ENCODE data around the gene ABL1. TPM values are rescaled to one million over a fixed set of nuclear protein-coding genes. Genes with fewer than 3 reads are reported as not detected.

Gene ABL1
- total RNA-seq, 1 donor from 2014 or later = 113 TPM

DNA sequence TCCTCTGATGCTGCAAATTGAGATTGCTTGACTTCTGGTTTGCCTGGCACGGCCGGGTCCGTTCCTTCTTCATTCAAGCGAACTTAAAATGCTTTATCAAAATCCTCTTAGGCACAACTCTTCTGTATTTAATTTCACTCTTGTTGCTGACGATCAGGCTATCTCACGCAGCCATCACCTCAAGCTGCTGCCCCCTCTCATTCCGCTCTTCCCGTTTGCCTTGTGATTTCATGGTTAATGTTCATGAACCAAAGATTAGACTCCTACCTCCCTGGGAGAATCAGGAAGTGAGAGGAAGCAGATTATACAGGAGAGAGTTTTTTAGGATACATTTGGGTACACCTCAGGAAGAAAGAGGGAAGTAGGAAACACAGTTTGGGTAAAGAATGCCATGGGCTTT, 38.9 kb downstream of the ABL1 start:
- Histone ChIP-seq H3K79me2 (ENCODE audit: insufficient read depth, low read length) (peaks cover 64% of the 10 kb centered on the region), H3K27me3 (ENCODE audit: insufficient read depth, low read length) (no peaks in the 10 kb centered on the region), H2AFZ (ENCODE audit: low read depth, low read length) (no peak overlapping the region), H3K4me3 (ENCODE audit: insufficient read depth, low read depth, low read length) (no peak overlapping the region), H3K9ac (ENCODE audit: low read length) (no peak overlapping the region), H3K9me3 (ENCODE audit: insufficient read depth, low read depth, low read length) (no peaks in the 10 kb centered on the region), H3K27ac (ENCODE audit: low read depth, low read length) (no peak overlapping the region), H3K36me3 (ENCODE audit: insufficient read depth, low read length) (peaks cover 56% of the 10 kb centered on the region), H3K4me2 (ENCODE audit: low read length) (no peak overlapping the region), H3K4me1 (ENCODE audit: insufficient read depth, low read length) (peaks cover 19% of the 10 kb centered on the region), H4K20me1 (ENCODE audit: insufficient read depth, low read length) (peaks cover 85% of the 10 kb centered on the region)
- no peak overlapping the region for H3K4me3 Mint-ChIP-seq (ENCODE audit: unreplicated experiment)
- peaks cover 10% of the 10 kb centered on the region for H3K4me1 Mint-ChIP-seq (ENCODE audit: low read depth, unreplicated experiment)
- H3K9me3 Mint-ChIP-seq (ENCODE audit: unreplicated experiment) = no peaks in the 10 kb centered on the region
- H3K27me3 Mint-ChIP-seq (ENCODE audit: low read depth, unreplicated experiment) = no peaks in the 10 kb centered on the region
- DNase-seq (ENCODE audit: low read depth) (no peak), FAIRE-seq (no peak)
- H3K27ac Mint-ChIP-seq (ENCODE audit: unreplicated experiment) = no peak overlapping the region
- H3K36me3 Mint-ChIP-seq (ENCODE audit: low read depth, unreplicated experiment) = peaks cover 23% of the 10 kb centered on the region
- TF ChIP-seq, protein P1, sequence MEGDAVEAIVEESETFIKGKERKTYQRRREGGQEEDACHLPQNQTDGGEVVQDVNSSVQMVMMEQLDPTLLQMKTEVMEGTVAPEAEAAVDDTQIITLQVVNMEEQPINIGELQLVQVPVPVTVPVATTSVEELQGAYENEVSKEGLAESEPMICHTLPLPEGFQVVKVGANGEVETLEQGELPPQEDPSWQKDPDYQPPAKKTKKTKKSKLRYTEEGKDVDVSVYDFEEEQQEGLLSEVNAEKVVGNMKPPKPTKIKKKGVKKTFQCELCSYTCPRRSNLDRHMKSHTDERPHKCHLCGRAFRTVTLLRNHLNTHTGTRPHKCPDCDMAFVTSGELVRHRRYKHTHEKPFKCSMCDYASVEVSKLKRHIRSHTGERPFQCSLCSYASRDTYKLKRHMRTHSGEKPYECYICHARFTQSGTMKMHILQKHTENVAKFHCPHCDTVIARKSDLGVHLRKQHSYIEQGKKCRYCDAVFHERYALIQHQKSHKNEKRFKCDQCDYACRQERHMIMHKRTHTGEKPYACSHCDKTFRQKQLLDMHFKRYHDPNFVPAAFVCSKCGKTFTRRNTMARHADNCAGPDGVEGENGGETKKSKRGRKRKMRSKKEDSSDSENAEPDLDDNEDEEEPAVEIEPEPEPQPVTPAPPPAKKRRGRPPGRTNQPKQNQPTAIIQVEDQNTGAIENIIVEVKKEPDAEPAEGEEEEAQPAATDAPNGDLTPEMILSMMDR (IDR thresholded peaks at IDR 0.05; ENCODE audit: insufficient read depth, low read depth, low read length) = no peak
- no peak for TF ChIP-seq EZH2 (IDR thresholded peaks at IDR 0.05; ENCODE audit: insufficient read depth, low read length)

DNA sequence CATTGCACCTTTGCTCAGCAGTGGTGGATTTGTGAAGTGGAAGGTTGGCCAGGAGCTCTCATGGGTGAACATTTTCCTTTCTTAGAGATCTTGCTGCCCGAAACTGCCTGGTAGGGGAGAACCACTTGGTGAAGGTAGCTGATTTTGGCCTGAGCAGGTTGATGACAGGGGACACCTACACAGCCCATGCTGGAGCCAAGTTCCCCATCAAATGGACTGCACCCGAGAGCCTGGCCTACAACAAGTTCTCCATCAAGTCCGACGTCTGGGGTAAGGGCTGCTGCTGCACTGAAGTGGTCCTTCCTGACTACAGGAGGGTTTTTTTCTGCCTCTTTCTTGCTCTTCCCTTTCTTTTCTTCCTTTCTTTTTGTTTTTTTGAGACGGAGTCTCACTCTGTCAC, 39.7 kb downstream of the ABL1 start:
- no peak overlapping the region for H3K9ac ChIP-seq (ENCODE audit: low read length)
- Mint-ChIP-seq H3K9me3 (ENCODE audit: unreplicated experiment) (no peaks in the 10 kb centered on the region), H3K27ac (ENCODE audit: unreplicated experiment) (no peak overlapping the region), H3K27me3 (ENCODE audit: low read depth, unreplicated experiment) (no peaks in the 10 kb centered on the region), H3K36me3 (ENCODE audit: low read depth, unreplicated experiment) (peaks cover 23% of the 10 kb centered on the region), H3K4me1 (ENCODE audit: low read depth, unreplicated experiment) (peaks cover 10% of the 10 kb centered on the region), H3K4me3 (ENCODE audit: unreplicated experiment) (no peak overlapping the region)
- DNase-seq (ENCODE audit: low read depth) (no peak), FAIRE-seq (no peak)
- TF ChIP-seq EZH2 (IDR thresholded peaks at IDR 0.05; ENCODE audit: insufficient read depth, low read length) = no peak
- TF ChIP-seq, protein P1 (IDR thresholded peaks at IDR 0.05; ENCODE audit: insufficient read depth, low read depth, low read length) = no peak
- H3K27ac ChIP-seq (ENCODE audit: low read depth, low read length) = no peak overlapping the region
- peaks cover 63% of the 10 kb centered on the region for H3K79me2 ChIP-seq (ENCODE audit: insufficient read depth, low read length)
- no peaks in the 10 kb centered on the region for H3K27me3 ChIP-seq (ENCODE audit: insufficient read depth, low read length)
- H3K36me3 ChIP-seq (ENCODE audit: insufficient read depth, low read length) = peaks cover 64% of the 10 kb centered on the region
- H3K4me1 ChIP-seq (ENCODE audit: insufficient read depth, low read length) = peaks cover 13% of the 10 kb centered on the region
- H3K4me2 ChIP-seq (ENCODE audit: low read length) = no peak overlapping the region
- H3K4me3 ChIP-seq (ENCODE audit: insufficient read depth, low read depth, low read length) = no peak overlapping the region
- peaks cover 85% of the 10 kb centered on the region for H4K20me1 ChIP-seq (ENCODE audit: insufficient read depth, low read length)
- no peaks in the 10 kb centered on the region for H3K9me3 ChIP-seq (ENCODE audit: insufficient read depth, low read depth, low read length)
- no peak overlapping the region for H2AFZ ChIP-seq (ENCODE audit: low read depth, low read length)

DNA sequence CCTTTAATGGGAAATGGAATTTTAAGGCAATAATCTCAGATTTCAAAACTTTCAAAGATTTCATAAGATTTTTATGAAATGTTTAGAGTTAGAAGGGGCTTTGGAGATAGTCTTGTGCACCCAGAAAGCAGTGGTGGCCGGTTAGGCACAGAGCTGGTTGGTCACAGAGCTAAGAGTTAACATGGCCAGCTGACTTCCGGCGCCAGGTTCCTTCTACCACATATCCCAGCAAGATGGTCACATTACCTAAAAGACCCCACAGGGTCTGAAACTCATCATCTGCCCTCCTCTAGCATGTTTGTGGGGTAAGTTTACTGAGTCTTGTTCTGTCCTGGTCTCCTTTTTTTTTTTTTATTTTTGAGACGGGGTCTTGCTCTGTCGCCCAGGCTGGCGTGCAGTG, 42.2 kb downstream of the ABL1 start:
- H2AFZ ChIP-seq (ENCODE audit: low read depth, low read length) = no peak overlapping the region
- H3K27ac Mint-ChIP-seq (ENCODE audit: unreplicated experiment) = no peak overlapping the region
- H3K4me3 ChIP-seq (ENCODE audit: insufficient read depth, low read depth, low read length) = no peak overlapping the region
- no peak for FAIRE-seq
- H3K4me1 Mint-ChIP-seq (ENCODE audit: low read depth, unreplicated experiment) = no peaks in the 10 kb centered on the region
- peaks cover 50% of the 10 kb centered on the region for H3K79me2 ChIP-seq (ENCODE audit: insufficient read depth, low read length)
- H3K27me3 Mint-ChIP-seq (ENCODE audit: low read depth, unreplicated experiment) = no peaks in the 10 kb centered on the region
- no peaks in the 10 kb centered on the region for H3K4me1 ChIP-seq (ENCODE audit: insufficient read depth, low read length)
- no peaks in the 10 kb centered on the region for H3K9me3 Mint-ChIP-seq (ENCODE audit: unreplicated experiment)
- H3K36me3 Mint-ChIP-seq (ENCODE audit: low read depth, unreplicated experiment) = peaks cover 21% of the 10 kb centered on the region
- no peak overlapping the region for H3K27ac ChIP-seq (ENCODE audit: low read depth, low read length)
- H3K27me3 ChIP-seq (ENCODE audit: insufficient read depth, low read length) = no peaks in the 10 kb centered on the region
- H3K4me2 ChIP-seq (ENCODE audit: low read length) = no peak overlapping the region
- H3K9ac ChIP-seq (ENCODE audit: low read length) = no peak overlapping the region
- H3K9me3 ChIP-seq (ENCODE audit: insufficient read depth, low read depth, low read length) = no peaks in the 10 kb centered on the region
- peaks cover 77% of the 10 kb centered on the region for H3K36me3 ChIP-seq (ENCODE audit: insufficient read depth, low read length)
- TF ChIP-seq, protein P1 (IDR thresholded peaks at IDR 0.05; ENCODE audit: insufficient read depth, low read depth, low read length) = no peak
- no peak for TF ChIP-seq EZH2 (IDR thresholded peaks at IDR 0.05; ENCODE audit: insufficient read depth, low read length)
- peaks cover 84% of the 10 kb centered on the region for H4K20me1 ChIP-seq (ENCODE audit: insufficient read depth, low read length)
- no peak overlapping the region for H3K4me3 Mint-ChIP-seq (ENCODE audit: unreplicated experiment)
- no peak for DNase-seq (ENCODE audit: low read depth)

Data from astrocyte (in vitro differentiated cells and primary cell).